GM12878 (cell line): ENCODE measurements around the gene RILPL2.

Source experiments
- ASH2L ChIP-seq: fragments of 300-600, 200-600 bp; sonication (generic); IDR thresholded peaks from 2 replicates; pipeline ENCODE4 v1.6.1; 2017; ENCODE audit warnings: low read depth, mild to moderate bottlenecking, borderline replicate concordance
- ESRRA ChIP-seq: IDR thresholded peaks from 2 replicates; pipeline ENCODE4 v1.6.1; 2012; ENCODE audit warnings: mild to moderate bottlenecking, low read length, improper control_type of control experiment
- KAT2A ChIP-seq: conservative IDR thresholded peaks from 2 replicates; pipeline ENCODE4 v1.6.1; 2011; ENCODE audit warnings: low read depth, low read length; ENCODE audit not compliant: control insufficient read depth
- LARP7 ChIP-seq: fragments of 450-650 bp; IDR thresholded peaks from 2 replicates; pipeline ENCODE4 v1.6.1; 2017; ENCODE audit warnings: mild to moderate bottlenecking
- NFIC ChIP-seq: IDR thresholded peaks from 2 replicates; pipeline ENCODE4 v1.6.1; 2012; ENCODE audit warnings: low read depth, mild to moderate bottlenecking, inconsistent platforms, low read length, moderate library complexity
- POLR2A ChIP-seq: IDR thresholded peaks from 2 replicates; pipeline ENCODE4 v1.6.1; 2011; ENCODE audit warnings: low read depth, mild to moderate bottlenecking, low read length
- POLR2AphosphoS5 ChIP-seq: IDR thresholded peaks from 2 replicates; pipeline ENCODE4 v1.6.1; 2011; ENCODE audit warnings: mild to moderate bottlenecking, low read length, inconsistent platforms
- RAD21 ChIP-seq: IDR thresholded peaks from 2 replicates; pipeline ENCODE4 v1.6.1; 2011; ENCODE audit warnings: mild to moderate bottlenecking, low read depth, low read length, moderate library complexity; ENCODE audit not compliant: insufficient read depth
- RBBP5 ChIP-seq: fragments of 200-600 bp; sonication (generic); conservative IDR thresholded peaks from 2 replicates; pipeline ENCODE4 v1.6.1; 2016
- YY1 ChIP-seq: IDR thresholded peaks from 2 replicates; pipeline ENCODE4 v1.6.1; 2011; ENCODE audit warnings: low read depth, mild to moderate bottlenecking, low read length
- TF ChIP-seq, protein P1 (sequence below), 3 experiments: IDR thresholded peaks in 2 of 3; conservative IDR thresholded peaks in 1 of 3; 2 replicates each; pipeline ENCODE4 v1.5.1; 2011; ENCODE audit warnings: low read depth in 3 of 3, low read length in 3 of 3, mild to moderate bottlenecking in 3 of 3, control low read depth in 2 of 3, moderate library complexity in 2 of 3, inconsistent platforms in 1 of 3, mixed read lengths in 1 of 3; ENCODE audit not compliant: control insufficient read depth in 2 of 3, insufficient read depth in 1 of 3; ENCODE audit errors: extremely low read depth in 1 of 3
- TF ChIP-seq, protein P2 (sequence below): IDR thresholded peaks from 2 replicates; pipeline ENCODE4 v1.6.1; 2012; ENCODE audit warnings: low read depth, low read length, improper control_type of control experiment

DNA sequence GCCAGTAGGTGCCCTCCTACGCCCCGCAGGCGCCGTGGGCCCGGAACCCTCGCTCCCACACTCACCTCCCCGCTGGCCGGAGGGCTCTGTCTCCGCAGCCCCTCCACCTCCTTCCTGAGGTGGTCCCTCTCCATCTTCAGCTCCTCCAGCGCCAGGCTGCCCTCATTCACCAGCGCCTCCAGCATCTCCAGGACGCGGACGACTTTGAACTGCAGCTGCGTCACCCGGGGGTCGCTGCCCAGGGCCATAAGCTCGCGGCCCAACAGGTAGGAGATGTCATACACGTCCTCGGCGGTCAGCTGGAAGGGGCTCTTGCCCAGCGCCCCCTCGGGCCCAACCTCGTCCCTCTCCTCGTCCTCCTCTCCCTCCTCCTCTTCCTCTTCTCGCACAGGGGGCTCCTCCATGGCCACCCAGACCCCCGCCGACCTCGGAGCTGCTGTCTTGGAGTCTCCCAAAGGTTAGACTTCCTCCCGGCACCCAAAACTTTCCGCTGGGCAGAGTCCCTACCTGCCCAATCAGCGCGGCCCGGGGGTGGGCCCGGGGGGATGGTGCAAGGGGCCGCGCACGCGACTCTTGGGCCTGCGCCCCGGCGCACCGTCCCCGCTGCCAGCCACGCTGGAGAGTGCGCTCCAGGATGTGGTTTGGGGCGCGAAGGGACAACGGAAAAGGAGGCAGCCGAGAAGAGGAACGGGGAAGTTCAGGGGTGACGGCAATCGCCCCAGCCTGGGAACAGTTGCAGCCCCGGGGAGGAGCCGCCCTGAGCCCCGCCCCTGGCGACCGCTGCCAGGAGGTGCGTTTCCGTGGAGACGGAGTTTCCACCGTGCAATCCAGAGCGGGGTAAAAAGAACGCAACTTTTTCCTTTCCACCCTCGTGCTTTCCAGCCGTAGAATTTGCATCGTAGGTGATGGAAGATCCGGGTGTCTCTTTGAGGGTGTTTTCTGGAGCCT, at the start of gene RILPL2:
- TF ChIP-seq ESRRA (no peak), POLR2A (peak; percentile 81), KAT2A (no peak), ASH2L (no peak), NFIC (peak; percentile 25; the same call in 1 of the 2 replicates), POLR2AphosphoS5 (peak; percentile 66; the same call in 1 of the 2 replicates), YY1 (no peak), LARP7 (peak; percentile 59), RBBP5 (no peak), RAD21 (no peak; the same call in 1 of the 2 replicates)
- TF ChIP-seq, protein P1, sequence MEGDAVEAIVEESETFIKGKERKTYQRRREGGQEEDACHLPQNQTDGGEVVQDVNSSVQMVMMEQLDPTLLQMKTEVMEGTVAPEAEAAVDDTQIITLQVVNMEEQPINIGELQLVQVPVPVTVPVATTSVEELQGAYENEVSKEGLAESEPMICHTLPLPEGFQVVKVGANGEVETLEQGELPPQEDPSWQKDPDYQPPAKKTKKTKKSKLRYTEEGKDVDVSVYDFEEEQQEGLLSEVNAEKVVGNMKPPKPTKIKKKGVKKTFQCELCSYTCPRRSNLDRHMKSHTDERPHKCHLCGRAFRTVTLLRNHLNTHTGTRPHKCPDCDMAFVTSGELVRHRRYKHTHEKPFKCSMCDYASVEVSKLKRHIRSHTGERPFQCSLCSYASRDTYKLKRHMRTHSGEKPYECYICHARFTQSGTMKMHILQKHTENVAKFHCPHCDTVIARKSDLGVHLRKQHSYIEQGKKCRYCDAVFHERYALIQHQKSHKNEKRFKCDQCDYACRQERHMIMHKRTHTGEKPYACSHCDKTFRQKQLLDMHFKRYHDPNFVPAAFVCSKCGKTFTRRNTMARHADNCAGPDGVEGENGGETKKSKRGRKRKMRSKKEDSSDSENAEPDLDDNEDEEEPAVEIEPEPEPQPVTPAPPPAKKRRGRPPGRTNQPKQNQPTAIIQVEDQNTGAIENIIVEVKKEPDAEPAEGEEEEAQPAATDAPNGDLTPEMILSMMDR (IDR thresholded peaks at IDR 0.05 in 2 of 3, conservative IDR thresholded peaks at IDR 0.05 in 1 of 3; ENCODE audit: control insufficient read depth in 2 of 3, extremely low read depth in 1 of 3, insufficient read depth in 1 of 3, low read depth in 3 of 3, low read length in 3 of 3), result no peak
- TF ChIP-seq, protein P2, sequence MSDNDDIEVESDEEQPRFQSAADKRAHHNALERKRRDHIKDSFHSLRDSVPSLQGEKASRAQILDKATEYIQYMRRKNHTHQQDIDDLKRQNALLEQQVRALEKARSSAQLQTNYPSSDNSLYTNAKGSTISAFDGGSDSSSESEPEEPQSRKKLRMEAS, result peak; percentile 61; the same call in 1 of the 2 replicates
